PC-9 (cell line): ENCODE measurements around the gene ADAMTSL5.

Source experiments
- EZH2 ChIP-seq: fragments of 200-600 bp; sonication (generic); IDR thresholded peaks from 2 replicates; pipeline ENCODE4 v1.8.0; 2017; ENCODE audit warnings: antibody characterized with exemption, low read depth
- TF ChIP-seq, protein P1 (sequence below): fragments of 200-600 bp; sonication (generic); conservative IDR thresholded peaks from 2 replicates; pipeline ENCODE4 v1.6.1; 2017; ENCODE audit warnings: mixed run types, antibody characterized with exemption, mild to moderate bottlenecking, moderate library complexity

DNA sequence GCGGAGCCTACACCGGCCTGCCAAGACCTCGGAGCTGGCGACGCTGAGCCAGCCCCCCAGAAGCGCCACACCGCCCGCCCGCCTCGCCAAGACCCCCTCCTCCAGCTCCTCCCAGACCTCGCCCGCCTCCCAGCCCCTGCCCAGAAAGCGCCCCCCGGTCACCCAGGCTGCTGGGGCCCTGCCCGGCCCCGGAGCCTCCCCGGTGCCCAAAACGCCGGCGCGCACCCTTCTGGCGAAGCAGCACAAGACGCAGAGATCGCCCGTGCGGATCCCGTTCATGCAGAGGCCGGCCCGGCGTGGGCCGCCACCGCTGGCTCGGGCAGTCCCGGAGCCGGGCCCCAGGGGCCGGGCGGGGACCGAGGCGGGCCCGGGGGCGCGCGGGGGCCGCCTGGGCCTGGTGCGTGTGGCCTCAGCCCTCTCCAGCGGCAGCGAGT is 44.0 kb downstream of the ADAMTSL5 start:
- TF ChIP-seq, protein P1, sequence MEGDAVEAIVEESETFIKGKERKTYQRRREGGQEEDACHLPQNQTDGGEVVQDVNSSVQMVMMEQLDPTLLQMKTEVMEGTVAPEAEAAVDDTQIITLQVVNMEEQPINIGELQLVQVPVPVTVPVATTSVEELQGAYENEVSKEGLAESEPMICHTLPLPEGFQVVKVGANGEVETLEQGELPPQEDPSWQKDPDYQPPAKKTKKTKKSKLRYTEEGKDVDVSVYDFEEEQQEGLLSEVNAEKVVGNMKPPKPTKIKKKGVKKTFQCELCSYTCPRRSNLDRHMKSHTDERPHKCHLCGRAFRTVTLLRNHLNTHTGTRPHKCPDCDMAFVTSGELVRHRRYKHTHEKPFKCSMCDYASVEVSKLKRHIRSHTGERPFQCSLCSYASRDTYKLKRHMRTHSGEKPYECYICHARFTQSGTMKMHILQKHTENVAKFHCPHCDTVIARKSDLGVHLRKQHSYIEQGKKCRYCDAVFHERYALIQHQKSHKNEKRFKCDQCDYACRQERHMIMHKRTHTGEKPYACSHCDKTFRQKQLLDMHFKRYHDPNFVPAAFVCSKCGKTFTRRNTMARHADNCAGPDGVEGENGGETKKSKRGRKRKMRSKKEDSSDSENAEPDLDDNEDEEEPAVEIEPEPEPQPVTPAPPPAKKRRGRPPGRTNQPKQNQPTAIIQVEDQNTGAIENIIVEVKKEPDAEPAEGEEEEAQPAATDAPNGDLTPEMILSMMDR: no peak; the same call in 1 of the 2 replicates
- TF ChIP-seq EZH2: no peak
